CD4-positive, alpha-beta T cell treated with Interleukin-1 beta for 1 hour (primary cell): Measurements from ENCODE around the gene PLEKHA1.

Experiments
- DNase-seq, 2 donors: peaks; one replicate each; pipeline ENCODE4 v3.0.0-alpha.2; 2020 to 2022

Gene PLEKHA1

DNA sequence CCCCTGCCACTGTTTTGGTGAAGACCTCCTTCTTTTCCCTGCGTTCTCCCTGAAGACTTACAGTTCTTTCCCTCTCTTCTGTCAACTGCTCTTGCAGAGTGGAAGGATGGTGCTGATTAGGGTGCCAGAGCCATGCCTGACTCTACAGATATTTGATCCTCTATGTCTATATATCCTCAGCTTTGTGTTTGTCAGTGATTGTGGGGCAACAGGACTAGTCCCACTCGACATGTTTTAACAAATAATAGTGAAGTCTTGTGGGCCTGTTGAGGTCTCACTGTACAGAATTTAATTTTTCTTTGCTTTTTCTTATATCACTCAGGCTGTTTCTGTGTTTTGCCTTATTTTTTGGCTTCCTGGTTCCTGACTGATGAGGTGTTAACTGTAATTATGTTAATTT lies 5.0 kb downstream of the PLEKHA1 start:
- no peak for DNase-seq

DNA sequence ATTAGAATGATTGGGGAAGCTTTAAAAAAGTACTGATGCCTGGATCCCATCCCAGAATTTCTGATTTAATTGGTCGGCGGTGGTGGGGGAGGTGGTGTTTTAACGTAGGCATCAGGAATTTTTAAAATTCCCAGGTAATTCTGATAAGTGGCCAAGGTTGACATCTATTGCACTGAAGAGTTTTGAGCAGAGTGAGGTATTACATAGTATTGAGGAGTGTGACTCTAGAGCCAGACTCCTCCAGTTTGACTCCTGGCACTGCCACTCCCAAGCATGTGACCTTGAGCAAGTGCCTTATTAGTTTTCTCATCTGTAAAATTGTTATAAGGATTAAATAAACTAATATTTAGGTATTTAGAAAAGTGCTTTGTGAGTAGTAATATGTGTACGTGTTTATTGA lies 6.2 kb downstream of the PLEKHA1 start:
- DNase-seq = no peak

DNA sequence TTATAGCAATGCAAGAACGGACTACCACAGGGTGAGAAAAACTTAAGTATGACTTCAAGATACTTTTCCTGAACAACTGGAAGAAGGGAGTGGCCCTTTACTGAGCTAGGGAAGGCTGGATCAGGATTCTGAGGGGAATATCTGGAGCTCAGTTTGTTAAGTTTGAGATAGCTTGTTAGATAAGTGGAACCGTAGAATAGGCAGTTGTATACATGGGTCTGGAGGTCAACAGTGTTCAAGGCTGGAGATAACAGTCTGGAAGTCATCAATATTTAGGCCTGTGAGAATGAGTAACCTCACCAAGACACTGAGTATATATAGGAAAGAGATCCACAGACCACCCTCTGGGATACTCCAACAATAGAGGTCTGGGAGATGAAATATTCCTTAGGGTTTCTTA lies 7.2 kb downstream of the PLEKHA1 start:
- no peak for DNase-seq

DNA sequence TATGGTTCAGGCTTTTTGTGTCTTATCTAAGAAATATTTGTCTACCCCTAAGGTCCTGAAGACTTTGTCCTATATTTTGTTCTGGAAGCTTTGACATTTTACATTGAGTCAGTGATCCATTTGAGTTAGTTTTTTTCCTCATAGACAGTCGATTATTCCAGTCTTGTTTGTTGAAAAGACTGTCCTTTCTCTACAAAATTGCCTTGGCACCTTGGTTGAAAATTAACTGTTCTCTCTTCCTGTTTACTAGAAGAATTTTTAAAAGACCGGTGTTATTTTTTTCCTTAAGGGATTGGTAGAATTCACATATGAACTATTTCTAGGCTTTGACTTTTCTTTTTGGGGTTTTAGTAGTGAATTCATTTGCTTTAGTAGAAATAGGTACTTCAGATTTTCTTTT lies 12.0 kb downstream of the PLEKHA1 start:
- DNase-seq = no peak

DNA sequence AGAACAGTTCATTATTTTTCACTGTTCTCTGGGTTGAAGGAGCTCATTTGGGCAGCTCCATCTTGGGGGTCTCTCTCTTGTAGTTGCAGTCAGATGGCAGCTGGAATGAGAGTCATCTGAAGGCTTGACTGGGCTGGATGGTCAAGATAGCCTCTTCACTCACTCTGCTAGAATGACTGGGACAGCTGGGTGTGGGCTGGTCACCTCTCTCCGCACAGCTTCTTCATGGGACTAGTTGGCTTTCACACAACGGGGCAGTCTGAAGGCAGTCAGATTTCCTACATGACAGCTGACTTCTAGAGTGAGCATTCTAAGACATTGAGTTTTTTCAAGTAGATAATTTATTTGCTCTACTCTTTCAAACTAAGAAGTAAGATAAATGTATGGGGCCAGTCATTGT lies 13.1 kb downstream of the PLEKHA1 start:
- DNase-seq = no peak

DNA sequence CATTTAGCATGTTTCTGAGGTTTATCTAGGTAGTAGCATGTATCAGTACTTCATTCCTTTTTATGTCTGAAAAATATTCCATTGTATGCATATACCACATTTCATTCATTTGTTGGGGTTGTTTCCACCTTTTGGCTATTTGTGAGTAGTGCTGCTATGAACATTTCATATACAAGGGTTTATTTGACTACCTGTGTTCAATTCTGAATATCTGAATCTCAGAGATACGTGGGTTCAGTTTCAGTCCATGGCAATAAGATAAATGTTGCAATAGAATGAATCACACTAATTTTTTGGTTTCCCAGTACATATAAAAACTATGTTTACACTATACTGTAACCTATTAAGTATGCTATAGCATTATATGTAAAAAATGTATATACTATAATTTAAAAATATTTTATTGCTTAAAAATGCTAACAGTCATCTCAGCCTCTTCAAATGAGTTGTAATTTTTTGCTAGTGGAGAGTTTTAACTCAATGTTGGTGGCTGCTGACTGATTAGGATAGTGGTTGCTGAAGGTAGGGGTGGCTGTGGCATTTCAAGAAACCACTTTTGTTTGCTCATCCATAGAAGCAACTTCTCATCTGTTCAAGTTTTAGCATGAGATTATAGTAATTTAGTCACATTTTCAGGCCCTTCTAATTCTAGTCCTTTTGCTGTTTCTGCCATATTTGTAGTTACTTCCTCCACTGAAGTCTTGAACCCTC lies 13.9 kb downstream of the PLEKHA1 start:
- no peak for DNase-seq

DNA sequence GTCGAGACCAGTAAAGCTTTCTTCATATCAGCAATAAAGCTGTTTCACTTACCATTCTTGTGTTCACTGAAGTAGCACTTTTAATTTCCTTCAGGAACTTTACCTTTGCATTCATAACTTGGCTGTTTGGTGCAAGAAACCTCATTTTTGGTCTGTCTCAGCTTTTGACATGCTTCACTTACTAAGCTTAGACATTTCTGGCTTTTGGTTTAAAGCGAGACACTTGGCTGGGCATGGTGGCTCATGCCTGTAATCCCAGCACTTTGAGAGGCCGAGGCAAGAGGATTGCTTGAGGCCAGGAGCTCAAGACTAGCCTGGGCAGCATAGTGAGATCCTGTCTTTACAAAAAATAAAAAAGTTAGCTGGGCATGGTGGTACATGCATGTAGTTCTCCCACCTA lies 15.8 kb downstream of the PLEKHA1 start:
- DNase-seq = no peak

DNA sequence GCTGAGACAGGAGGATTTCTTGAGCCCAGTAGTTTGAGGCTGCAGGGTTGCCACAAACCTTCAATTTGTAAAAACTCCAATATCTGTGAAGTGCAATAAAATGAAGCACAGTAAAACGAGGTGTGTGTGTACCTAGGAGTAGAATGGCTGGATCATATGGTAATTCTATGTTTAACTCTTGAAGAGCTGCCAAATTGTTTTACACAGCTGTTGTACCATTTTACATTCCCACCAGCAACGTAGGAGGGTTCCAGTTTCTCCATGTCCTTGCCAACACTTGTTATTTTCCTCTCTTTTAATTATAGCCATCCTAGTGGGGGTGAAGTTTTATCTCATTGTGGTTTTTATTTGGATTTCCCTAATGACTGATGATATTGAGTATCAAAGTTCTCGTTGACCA lies 16.2 kb downstream of the PLEKHA1 start:
- DNase-seq = no peak

DNA sequence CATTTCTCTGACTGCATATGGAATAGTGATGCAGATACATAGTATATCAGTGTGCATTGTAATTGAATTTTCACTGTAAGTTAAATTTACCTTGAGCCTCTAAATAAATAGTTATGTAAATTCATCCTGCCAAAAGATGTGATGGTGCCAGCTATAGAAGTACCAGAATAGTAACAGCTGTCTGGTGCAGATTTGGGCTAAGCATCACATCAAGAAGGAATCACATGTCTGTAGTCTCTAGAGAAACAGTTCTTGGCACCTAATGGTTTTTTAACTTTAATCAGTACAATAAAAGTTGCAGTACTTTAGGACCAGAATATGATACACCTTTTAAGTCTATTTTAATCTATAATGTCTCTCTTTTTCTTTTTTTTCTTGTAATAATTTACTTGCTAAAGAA lies 17.4 kb downstream of the PLEKHA1 start:
- DNase-seq = no peak

DNA sequence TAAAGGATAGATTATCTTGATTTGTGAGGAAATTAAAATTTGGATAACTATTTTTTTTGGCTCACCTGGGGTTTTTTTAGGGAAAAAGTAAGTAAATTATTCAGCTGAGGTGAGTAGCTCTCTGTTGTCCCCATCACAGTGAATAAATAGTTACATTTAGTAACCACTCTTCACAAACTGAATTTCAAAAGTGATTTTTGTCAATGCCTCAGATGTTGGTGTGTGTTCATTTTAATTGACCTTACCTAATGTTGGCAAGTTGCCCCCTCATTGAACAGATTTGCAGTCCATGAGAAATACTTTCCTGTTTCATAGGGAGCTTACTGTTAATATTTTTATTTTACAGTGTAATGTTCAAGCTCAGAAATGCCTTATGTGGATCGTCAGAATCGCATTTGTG lies 18.3 kb downstream of the PLEKHA1 start:
- no peak for DNase-seq

DNA sequence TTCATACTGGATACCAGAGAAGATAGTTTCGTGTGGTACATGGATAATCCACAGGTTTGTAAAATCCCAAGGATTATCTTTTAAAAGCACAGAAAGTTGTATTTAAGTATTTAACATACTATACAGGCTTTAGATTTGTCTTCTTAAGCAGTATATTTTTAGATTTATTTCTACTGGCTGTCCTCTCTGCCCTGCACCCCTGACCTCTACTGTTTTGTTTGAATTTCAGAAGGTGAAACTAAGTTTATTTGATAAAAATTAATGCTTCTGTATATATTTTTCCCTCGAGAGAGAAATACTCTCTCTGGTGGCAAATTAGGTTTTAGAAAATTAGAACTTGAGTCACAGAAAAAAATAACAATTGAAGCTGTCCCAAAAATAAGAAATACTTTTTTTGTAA lies 18.8 kb downstream of the PLEKHA1 start:
- no peak for DNase-seq

DNA sequence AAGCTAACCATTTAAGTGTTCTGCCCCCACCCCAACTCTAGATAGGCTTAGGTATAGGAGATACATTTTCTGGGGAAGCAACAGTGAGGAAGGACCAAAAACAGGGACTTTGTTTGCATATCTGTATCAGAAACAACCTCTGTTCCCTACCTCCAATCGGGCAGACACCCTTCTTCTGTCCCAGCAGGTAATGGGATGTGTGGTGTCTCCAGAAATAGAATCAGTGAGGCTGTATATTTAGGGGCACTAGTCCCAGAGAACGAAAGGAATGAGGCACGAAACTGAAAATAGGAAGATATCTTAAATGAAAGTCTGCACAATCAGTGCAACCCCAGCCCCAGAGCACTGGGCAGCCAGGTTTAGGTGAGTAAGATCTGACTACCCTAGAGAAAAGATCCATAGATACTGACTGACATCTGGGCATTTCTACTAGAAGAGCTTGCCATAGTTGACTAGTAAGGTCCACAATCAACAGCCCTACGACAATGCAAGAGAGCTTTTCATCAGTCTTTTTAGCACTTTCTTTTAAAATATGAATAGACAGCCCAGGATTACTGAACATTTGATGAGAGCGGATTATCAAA lies 28.1 kb downstream of the PLEKHA1 start:
- no peak for DNase-seq

DNA sequence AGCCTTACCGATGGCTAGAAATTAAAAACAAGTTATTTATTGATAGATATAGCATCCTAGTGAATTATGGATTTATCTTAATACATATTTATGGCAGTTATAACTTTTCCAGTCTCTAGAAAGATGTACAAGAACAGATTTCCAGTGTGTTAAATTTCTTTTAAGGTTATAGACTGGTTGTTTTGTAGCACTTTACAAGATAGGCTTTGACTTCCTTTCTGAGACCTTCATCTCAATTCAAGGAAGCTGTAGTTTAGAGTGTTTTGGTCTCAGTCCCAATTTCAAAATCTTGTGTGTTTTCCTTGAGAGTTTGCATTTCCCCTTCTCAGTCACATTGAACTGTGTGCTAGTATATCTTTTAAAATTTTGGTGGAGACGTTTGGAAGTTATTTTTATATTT lies 30.1 kb downstream of the PLEKHA1 start:
- DNase-seq = no peak

DNA sequence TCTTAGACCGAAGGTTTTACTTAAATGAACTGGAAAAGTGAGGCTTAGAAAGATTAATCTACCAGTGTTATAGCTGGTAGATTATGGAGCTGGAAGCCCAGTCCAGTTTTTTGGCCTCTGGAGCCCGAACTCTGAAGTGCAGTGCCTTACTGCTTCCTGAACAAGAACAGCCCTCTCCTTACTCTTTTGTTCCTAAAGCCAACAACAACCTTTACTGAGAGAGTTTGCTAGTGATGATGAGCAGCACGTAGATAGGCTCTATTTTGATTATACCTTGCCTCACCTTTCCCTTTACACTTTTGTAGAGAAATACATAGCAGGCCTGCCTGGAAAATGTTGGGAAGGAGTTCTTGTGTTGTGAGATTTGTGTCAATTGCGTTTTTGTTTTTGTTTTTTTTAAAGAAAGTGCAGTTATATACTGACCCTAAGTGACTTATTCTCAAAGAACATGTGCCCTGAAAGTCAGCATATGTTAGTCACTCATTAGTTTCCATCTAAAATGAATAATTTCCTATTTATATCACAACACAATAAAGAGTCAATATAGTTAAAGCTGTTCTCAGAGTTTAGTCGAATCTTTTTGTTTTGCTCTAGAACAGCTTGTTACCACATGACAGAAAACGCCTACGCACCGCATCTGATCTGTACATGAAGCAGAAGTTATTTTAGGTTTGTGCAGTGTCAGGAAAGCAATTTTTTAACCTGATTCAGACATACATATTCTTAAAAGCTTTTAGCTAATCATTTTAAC lies 33.0 kb downstream of the PLEKHA1 start:
- peak in 1 of 2 donors; percentile 50 for DNase-seq

DNA sequence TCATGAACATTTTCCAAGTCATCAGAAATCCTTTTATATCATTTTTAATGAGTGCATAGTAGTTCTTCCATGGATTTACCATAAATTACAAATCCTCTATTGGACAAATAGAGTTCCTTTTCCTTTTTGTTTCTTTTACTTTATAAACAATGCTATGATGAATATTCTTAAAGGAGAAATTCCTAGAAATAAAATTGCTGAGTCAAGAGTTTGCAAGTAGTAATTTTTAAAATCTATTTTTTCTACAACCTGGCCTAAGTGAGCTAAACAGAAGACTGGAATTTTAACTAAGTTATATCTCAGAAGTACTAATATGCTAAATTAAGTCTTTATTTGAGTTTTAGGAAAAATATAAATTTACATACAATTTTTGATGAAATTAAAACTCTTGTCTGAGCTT lies 38.8 kb downstream of the PLEKHA1 start:
- no peak for DNase-seq

DNA sequence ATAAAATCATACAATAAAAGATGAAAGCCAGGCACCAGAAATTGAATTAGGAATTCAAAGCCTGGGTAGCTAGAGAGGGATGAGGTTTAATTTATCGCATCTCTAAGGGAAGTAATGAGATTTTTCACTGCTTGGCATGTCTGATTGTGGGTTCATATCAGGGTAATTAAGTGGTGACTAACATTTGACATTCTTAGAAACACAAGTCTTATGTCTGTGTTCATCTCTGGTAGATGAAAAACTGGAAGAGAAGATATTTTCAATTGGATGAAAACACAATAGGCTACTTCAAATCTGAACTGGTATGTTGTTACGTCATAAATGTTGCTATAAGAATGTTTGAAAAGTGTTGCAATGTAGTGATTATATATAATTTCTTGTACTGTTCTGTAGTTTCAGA lies 43.2 kb downstream of the PLEKHA1 start:
- DNase-seq = no peak

DNA sequence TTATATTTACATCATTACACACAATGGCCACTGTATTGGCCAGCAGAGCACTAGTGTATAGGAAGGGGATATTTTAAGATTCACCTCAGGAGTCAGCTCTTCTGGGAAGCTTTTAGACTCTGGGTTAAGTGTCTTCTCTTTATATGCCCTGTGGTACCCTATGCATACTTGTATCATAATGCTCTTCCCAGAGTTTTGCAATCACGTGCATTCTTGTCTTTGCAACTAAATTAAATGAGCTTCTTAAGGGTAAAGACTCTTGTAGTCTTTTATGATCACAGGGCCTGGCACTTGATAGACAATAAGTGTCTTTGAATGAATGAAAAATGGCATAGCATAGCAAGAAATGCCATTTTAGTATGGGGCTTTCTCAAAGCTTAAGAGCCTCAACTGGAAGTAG lies 44.5 kb downstream of the PLEKHA1 start:
- DNase-seq = no peak

DNA sequence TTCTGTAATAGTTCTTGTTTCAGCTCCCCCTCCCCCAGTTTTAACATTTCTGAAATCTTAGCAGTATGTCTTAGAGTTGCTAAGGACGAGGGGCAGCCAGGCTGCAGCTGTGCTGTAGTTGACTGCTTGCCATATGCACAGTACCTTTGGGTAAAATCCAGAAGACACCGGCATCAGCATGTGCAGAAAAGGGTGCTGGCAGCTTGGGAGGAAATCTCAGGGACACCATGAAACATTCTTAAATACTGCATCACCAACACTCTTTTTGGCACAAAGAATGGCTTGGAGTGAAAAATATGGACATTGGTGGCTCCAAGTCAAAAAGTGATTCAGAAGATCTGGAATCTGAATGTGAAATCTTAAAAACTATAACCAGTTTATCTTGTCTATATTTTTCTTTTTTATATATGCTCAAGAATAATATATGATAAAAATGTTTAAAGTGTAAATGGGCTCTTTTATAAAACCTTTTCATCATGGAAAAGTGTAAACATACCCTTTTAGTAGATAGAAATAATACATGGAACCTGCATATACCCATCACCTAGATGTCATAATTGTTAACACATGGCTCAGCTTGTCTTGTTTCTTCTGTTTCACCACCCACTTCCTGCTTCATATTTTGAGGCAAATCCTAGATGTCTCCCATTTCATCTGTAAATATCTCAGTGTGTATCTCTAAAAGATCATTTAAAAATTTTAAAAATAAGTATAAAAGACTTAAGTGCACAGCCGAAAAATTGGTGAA lies 45.5 kb downstream of the PLEKHA1 start:
- DNase-seq = no peak

DNA sequence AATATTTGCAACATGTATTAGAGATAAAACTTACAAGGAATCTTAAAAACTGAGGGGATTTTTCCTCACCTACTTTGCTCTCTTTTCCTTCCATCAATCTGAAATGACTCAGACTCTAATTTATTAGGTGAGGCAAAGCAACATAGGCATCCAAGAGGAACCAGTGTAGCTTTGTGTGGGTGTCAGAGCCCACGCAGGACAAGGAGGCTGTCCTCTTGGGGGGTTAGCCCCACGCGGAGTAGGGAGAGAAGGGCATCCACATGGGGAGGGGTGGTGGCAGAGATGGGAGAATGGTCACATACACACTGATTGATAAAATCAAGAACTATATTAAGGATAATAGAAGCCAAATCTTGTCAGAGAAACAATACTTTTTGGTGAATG lies 46.1 kb downstream of the PLEKHA1 start:
- no peak for DNase-seq

DNA sequence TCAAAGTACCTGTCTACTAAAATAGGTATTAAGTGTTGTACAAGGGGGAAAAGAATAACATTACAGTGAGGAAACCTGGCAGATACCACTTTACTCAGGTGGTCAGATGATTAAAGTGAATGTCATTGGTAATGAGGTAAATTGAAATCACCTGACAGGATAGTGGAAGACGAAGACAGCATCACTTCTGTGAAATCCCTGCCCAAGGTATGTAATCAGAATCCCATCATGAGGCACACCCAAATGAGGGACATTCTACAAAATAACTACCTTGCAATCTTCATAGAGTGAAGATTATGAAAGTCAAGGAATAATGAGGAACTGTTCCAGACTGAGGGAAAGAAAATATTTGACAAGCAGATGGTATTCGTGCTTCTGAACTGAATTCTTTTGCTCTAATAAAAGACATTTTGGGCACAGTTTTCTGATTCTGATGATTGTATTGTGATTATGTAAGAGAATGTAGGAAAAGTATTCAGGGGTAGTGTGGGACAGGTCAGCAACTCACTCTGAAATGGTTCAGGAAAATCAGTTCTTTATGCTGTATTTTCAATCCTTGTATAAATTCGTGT lies 46.6 kb downstream of the PLEKHA1 start:
- DNase-seq = no peak

DNA sequence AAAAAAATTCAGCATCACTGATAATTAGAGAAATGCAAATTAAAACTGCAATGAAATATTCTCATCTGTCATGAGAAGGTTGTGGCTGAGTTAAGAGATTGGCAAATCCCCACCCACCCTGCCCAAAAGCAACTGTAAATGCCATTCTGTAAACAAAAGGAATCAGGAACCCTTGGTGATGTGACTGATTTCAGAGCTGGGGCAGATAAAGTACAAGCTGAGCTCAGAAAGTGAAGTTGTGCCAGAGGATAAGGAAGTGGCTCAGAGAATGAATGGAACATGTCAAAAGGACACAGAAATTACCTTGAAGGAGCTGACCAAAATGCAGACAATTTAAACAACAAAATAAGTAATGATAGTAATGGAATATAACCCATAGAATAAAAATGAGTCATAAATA lies 47.2 kb downstream of the PLEKHA1 start:
- no peak for DNase-seq

DNA sequence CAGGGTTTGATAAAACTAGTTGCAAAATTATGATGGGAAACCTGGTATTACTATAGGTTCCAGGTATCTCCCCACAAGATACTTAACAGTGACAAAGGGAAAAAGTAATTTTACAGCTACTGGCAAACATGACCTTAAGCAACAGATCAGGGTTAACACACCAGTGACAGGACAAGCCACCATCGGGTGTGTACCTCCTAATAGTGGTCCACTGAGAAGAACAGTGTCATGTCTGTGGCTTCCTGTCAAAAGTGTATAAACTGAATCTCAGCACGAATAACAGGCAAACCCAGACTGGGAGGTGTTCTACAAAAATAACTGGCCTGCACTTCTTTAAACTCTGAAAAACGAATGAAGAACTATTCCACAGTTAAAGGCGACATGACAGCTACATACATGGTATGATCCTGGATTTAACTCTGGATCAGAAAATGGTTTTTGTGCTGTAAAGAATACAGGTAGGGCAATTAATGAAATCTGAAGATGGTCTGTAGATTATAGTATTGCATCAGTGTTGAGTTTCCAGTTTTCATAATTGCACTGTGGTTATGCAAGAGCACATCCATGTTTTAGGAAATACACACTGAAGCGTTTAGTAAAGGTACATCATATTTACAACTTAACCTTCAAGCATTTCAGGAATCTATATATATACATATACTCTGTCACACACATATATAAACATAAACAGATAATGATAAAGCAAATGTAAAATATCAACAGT lies 47.9 kb downstream of the PLEKHA1 start:
- DNase-seq = peak; percentile 35 to 56

DNA sequence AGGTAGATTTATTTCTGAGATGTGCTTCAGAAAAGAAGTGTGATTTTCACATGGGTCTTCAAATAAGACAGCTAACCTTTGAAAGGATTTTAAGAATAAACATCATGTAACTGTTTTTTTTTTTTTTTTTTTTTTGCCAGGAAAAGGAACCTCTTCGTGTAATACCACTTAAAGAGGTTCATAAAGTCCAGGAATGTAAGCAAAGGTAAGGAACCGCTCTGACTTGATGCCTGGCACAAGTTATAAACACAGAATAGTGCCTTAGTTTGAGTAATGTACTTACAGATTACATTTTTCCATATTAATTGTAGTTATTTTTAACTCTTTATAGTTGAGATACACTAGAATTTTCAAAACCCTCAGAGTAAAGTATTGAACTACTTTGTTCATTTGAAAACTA lies 49.6 kb downstream of the PLEKHA1 start:
- DNase-seq = no peak
